BE2C (cell line): ENCODE data around the gene LRPAP1.

ENCODE experiments used
- DNase-seq: peaks from one replicate; pipeline ENCODE4 v3.0.0-alpha.2; 2020
- H3K27me3 ChIP-seq: fragments of 250-450 bp; sonication (Bioruptor Pico); 2 replicates; pipeline ENCODE4 v1.5.1; 2020; ENCODE audit warnings: mild to moderate bottlenecking
- H3K36me3 ChIP-seq: fragments of 250-450 bp; sonication (Bioruptor Pico); 2 replicates; pipeline ENCODE4 v1.5.1; 2020; ENCODE audit warnings: mild to moderate bottlenecking
- H3K4me1 ChIP-seq: fragments of 250-450 bp; sonication (Bioruptor Pico); 2 replicates; pipeline ENCODE4 v1.5.1; 2020
- H3K4me3 ChIP-seq: 2 replicates; pipeline ENCODE4 v1.5.1; 2011; ENCODE audit warnings: low read depth, low read length
- H3K9me3 ChIP-seq: fragments of 250-450 bp; sonication (Bioruptor Pico); 2 replicates; pipeline ENCODE4 v1.5.1; 2020
- CTCF ChIP-seq: IDR thresholded peaks from 2 replicates; pipeline ENCODE4 v1.5.1; 2012; ENCODE audit warnings: mild to moderate bottlenecking, low read depth, low read length

LRPAP1 gene

GRCh38 chr4:3473181-3473950 lies 58.9 kb downstream of the LRPAP1 start:
- Histone ChIP-seq H3K4me1 (no peaks in the 10 kb centered on the region), H3K4me3 (no peak overlapping the region), H3K36me3 (no peaks in the 10 kb centered on the region), H3K9me3 (no peaks in the 10 kb centered on the region), H3K27me3 (no peaks in the 10 kb centered on the region)
- TF ChIP-seq CTCF, result no peak
- DNase-seq, result no peak

GRCh38 chr4:3472411-3473141 lies 59.6 kb downstream of the LRPAP1 start:
- no peaks in the 10 kb centered on the region for H3K36me3 ChIP-seq
- DNase-seq, result no peak
- H3K27me3 ChIP-seq, result no peaks in the 10 kb centered on the region
- no peak overlapping the region for H3K4me3 ChIP-seq
- no peaks in the 10 kb centered on the region for H3K9me3 ChIP-seq
- no peak for TF ChIP-seq CTCF
- H3K4me1 ChIP-seq, result no peaks in the 10 kb centered on the region

GRCh38 chr4:3471886-3472285 lies 60.3 kb downstream of the LRPAP1 start:
- Histone ChIP-seq H3K9me3 (no peaks in the 10 kb centered on the region), H3K36me3 (no peaks in the 10 kb centered on the region), H3K27me3 (no peaks in the 10 kb centered on the region), H3K4me3 (no peak overlapping the region), H3K4me1 (no peaks in the 10 kb centered on the region)
- TF ChIP-seq CTCF, result no peak
- no peak for DNase-seq

- Histone ChIP-seq H3K9me3 (no peaks in the 10 kb centered on the region), H3K4me1 (no peaks in the 10 kb centered on the region), H3K36me3 (no peaks in the 10 kb centered on the region), H3K27me3 (no peaks in the 10 kb centered on the region), H3K4me3 (no peak overlapping the region)
- TF ChIP-seq CTCF, result no peak
- no peak for DNase-seq
Observed at GRCh38 chr4:3471098-3471760, 61.0 kb downstream of the LRPAP1 start.

- no peaks in the 10 kb centered on the region for H3K27me3 ChIP-seq
- no peak for DNase-seq
- H3K4me3 ChIP-seq, result no peak overlapping the region
- TF ChIP-seq CTCF, result no peak
- no peaks in the 10 kb centered on the region for H3K4me1 ChIP-seq
- no peaks in the 10 kb centered on the region for H3K9me3 ChIP-seq
- no peaks in the 10 kb centered on the region for H3K36me3 ChIP-seq
Observed at GRCh38 chr4:3470244-3471097, 61.8 kb downstream of the LRPAP1 start.
